HG02623 (cell line): ENCODE measurements around the gene ANHX.
"Not testable (repeated sequence)": the region's sequence is repeated elsewhere in the genome, so short reads cannot be mapped to it uniquely, and the experiment has no call there.

ENCODE experiments used
- ATAC-seq: cut with Tn5 transposase; IDR thresholded peaks from one replicate; pipeline ENCODE4 v1.9.1; 2021; ENCODE audit warnings: moderate library complexity; ENCODE audit not compliant: unreplicated experiment

ANHX gene

GRCh38 chr12:133235401-133236112 lies at the start of gene ANHX:
Gene ANHX (minus strand): TSS chr12:133235877. CDS start chr12:133234356, 1,521 bp downstream.
- no peak for ATAC-seq

- ATAC-seq: not testable (repeated sequence)
Measured at GRCh38 chr12:133264668-133265067, 29.0 kb upstream of the ANHX start.

- no peak for ATAC-seq
Measured at GRCh38 chr12:133264173-133264572, 28.5 kb upstream of the ANHX start.

GRCh38 chr12:133256321-133256720 lies 20.6 kb upstream of the ANHX start:
- ATAC-seq: no peak

GRCh38 chr12:133255833-133256232 lies 20.2 kb upstream of the ANHX start:
- ATAC-seq: not testable (repeated sequence)

GRCh38 chr12:133251732-133252131 lies 16.1 kb upstream of the ANHX start:
- ATAC-seq: no peak

- no peak for ATAC-seq
Measured at GRCh38 chr12:133236556-133236955, 879 bp upstream of the ANHX start.

- no peak for ATAC-seq
Measured at GRCh38 chr12:133236144-133236543, 467 bp upstream of the ANHX start.

- no peak for ATAC-seq
Measured at GRCh38 chr12:133234971-133235370, 706 bp downstream of the ANHX start.

GRCh38 chr12:133233993-133234564 lies 1.6 kb downstream of the ANHX start:
- ATAC-seq: no peak

- ATAC-seq: no peak
Measured at GRCh38 chr12:133233006-133233405, 2.7 kb downstream of the ANHX start.

GRCh38 chr12:133231001-133231400 lies 4.7 kb downstream of the ANHX start:
- ATAC-seq: no peak

GRCh38 chr12:133227281-133227852 lies 8.3 kb downstream of the ANHX start:
- ATAC-seq: no peak

GRCh38 chr12:133226690-133227089 lies 9.0 kb downstream of the ANHX start:
- ATAC-seq: no peak

- no peak for ATAC-seq
Measured at GRCh38 chr12:133225527-133225926, 10.2 kb downstream of the ANHX start.

- ATAC-seq: no peak
Measured at GRCh38 chr12:133222211-133222610, 13.5 kb downstream of the ANHX start.

- no peak for ATAC-seq
Measured at GRCh38 chr12:133221241-133221640, 14.4 kb downstream of the ANHX start.

- ATAC-seq: no peak
Measured at GRCh38 chr12:133220521-133220920, 15.2 kb downstream of the ANHX start.

GRCh38 chr12:133217219-133217618 lies 18.5 kb downstream of the ANHX start:
- no peak for ATAC-seq

- ATAC-seq: no peak
Measured at GRCh38 chr12:133215724-133216123, 20.0 kb downstream of the ANHX start.

GRCh38 chr12:133206390-133206789 lies 29.3 kb downstream of the ANHX start:
- no peak for ATAC-seq

- ATAC-seq: no peak
Measured at GRCh38 chr12:133204264-133204603, 31.4 kb downstream of the ANHX start.
